CD4-positive, alpha-beta T cell (primary cell): ENCODE data around the gene ASTN2. TPM values are rescaled to one million over a fixed set of nuclear protein-coding genes. Genes with fewer than 3 reads are reported as not detected.

ENCODE experiments used
- ATAC-seq: fragments of 200-7000 bp; cut with Tn5 transposase; one replicate; pipeline ENCODE4 v1.10.0; 2022; ENCODE audit warnings: mild to moderate bottlenecking; ENCODE audit not compliant: poor library complexity
- CTCF ChIA-PET: fragments of 350-600 bp; sonication (Branson Sonifier 250); formaldehyde crosslinking; loops from one replicate; lab custom pipeline; 2021; ENCODE audit warnings: antibody characterized with exemption, inconsistent platforms; lab: Charles Lee
- POLR2A ChIA-PET: fragments of 350-600 bp; sonication (Branson Sonifier 250); formaldehyde crosslinking; loops from one replicate; lab custom pipeline; 2021; ENCODE audit warnings: antibody characterized with exemption, inconsistent platforms; lab: Charles Lee
- DNase-seq, 14 experiments: peaks; one replicate each; pipeline ENCODE4 v3.0.0-alpha.2; 2013 to 2020; ENCODE audit warnings: mixed read lengths in 2 of 14
- H3K27ac ChIP-seq, 2 donors: one replicate each; pipeline versions ENCODE4 v1.5.1 to v1.7.0; 2013; ENCODE audit warnings: low read length in 2 of 2, low read depth in 1 of 2, mild to moderate bottlenecking in 1 of 2
- H3K27me3 ChIP-seq, 2 experiments: 1 replicate in 1 of 2; 2 replicates in 1 of 2; pipeline versions ENCODE4 v1.6.1 to v1.7.0; 2013; ENCODE audit warnings: low read length in 2 of 2, control low read depth in 1 of 2, mild to moderate bottlenecking in 1 of 2, moderate library complexity in 1 of 2; ENCODE audit not compliant: insufficient read depth in 2 of 2, control insufficient read depth in 1 of 2
- H3K36me3 ChIP-seq: one replicate; pipeline ENCODE4 v1.6.1; 2013; ENCODE audit warnings: low read length, control low read depth; ENCODE audit not compliant: insufficient read depth
- H3K4me1 ChIP-seq: one replicate; pipeline ENCODE4 v1.6.1; 2013; ENCODE audit warnings: low read length, control low read depth; ENCODE audit not compliant: insufficient read depth
- H3K4me3 ChIP-seq: one replicate; pipeline ENCODE4 v1.5.1; 2013; ENCODE audit warnings: mild to moderate bottlenecking, low read length, moderate library complexity
- H3K9me3 ChIP-seq, 2 experiments: 1 replicate in 1 of 2; 2 replicates in 1 of 2; pipeline versions ENCODE4 v1.6.1 to v1.7.0; 2013; ENCODE audit warnings: low read length in 2 of 2, mild to moderate bottlenecking in 2 of 2, control low read depth in 1 of 2, moderate library complexity in 1 of 2; ENCODE audit not compliant: control insufficient read depth in 1 of 2, insufficient read depth in 1 of 2
- H3K27ac Mint-ChIP-seq: one replicate; pipeline ENCODE4 v1.8.0; 2020; ENCODE audit warnings: mixed read lengths
- H3K27me3 Mint-ChIP-seq: one replicate; pipeline ENCODE4 v1.8.0; 2021; ENCODE audit warnings: mixed read lengths
- H3K36me3 Mint-ChIP-seq: one replicate; pipeline ENCODE4 v1.8.0; 2021; ENCODE audit warnings: low read depth, mixed read lengths
- H3K4me1 Mint-ChIP-seq: one replicate; pipeline ENCODE4 v1.8.0; 2021; ENCODE audit warnings: low read depth, mixed read lengths
- H3K4me3 Mint-ChIP-seq: one replicate; pipeline ENCODE4 v1.8.0; 2020; ENCODE audit warnings: mild to moderate bottlenecking, mixed read lengths
- H3K9me3 Mint-ChIP-seq: one replicate; pipeline ENCODE4 v1.8.0; 2020; ENCODE audit warnings: mixed read lengths
- CTCF ChIP-seq: fragments of 200-600 bp; IDR thresholded peaks from one replicate; pipeline ENCODE4 v1.8.0; 2022; ENCODE audit warnings: antibody characterized with exemption, mild to moderate bottlenecking
- intact Hi-C, 2 experiments: fragments of 100-400 bp; cut with DNase I in 1 of 2; cut with micrococcal nuclease in 1 of 2; formaldehyde crosslinking; loops; one replicate each; pipeline versions ENCODE4 v1.15.1 to v1.9.0; 2023 to 2025; cut with DNase I, micrococcal nuclease
- total RNA-seq, 174 experiments: library from RNA in 2 of 174; stranded (reverse) in 2 of 174; gene quantifications; one replicate each; pipeline ENCODE4 v1.2.3 and lab custom pipeline; 2021 to 2026

ASTN2 gene
- total RNA-seq, 2 experiments from 2014 or later: 2.3 to 2.4 TPM

GRCh38 chr9:116558818-116559540 is 855.9 kb downstream of the ASTN2 start:
- Mint-ChIP-seq H3K27ac (no peak overlapping the region), H3K4me3 (no peak overlapping the region), H3K9me3 (peaks cover 4% of the 10 kb centered on the region), H3K27me3 (no peaks in the 10 kb centered on the region), H3K36me3 (no peaks in the 10 kb centered on the region), H3K4me1 (no peaks in the 10 kb centered on the region)
- H3K4me1 ChIP-seq: no peaks in the 10 kb centered on the region
- ATAC-seq (no peak), DNase-seq (no peak)
- no peak for TF ChIP-seq CTCF
- ChIA-PET CTCF (no interaction called here), POLR2A (no interaction called here)
- intact Hi-C loops: no loop called here
- no peak overlapping the region for H3K27ac ChIP-seq
- H3K27me3 ChIP-seq: no peaks in the 10 kb centered on the region
- H3K36me3 ChIP-seq: no peaks in the 10 kb centered on the region
- H3K4me3 ChIP-seq: no peak overlapping the region
- no peaks in the 10 kb centered on the region for H3K9me3 ChIP-seq

DNA sequence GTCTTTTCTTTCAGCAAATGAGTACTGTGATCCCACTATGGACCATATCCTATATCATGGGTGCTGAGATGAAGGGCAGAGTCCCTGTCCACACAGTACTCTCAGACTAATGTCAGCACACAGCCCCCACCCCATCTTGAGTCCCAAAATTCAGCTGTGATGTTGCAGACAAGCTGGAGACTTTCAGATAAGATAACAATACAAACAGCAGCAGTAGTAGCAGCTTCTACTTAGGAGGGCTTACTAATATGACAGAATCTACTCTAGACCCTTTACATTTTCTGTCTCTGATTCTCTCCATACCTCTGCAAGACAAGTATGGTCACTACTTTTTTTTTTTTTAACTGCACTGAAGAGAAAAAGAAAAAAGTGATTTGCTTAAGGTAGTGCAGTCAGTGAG is 856.8 kb downstream of the ASTN2 start:
- Mint-ChIP-seq H3K9me3 (no peaks in the 10 kb centered on the region), H3K4me3 (no peak overlapping the region), H3K36me3 (no peaks in the 10 kb centered on the region), H3K4me1 (no peaks in the 10 kb centered on the region), H3K27me3 (no peaks in the 10 kb centered on the region), H3K27ac (no peak overlapping the region)
- Histone ChIP-seq H3K27me3 (no peaks in the 10 kb centered on the region), H3K27ac (no peak overlapping the region), H3K4me3 (no peak overlapping the region), H3K9me3 (no peaks in the 10 kb centered on the region), H3K36me3 (no peaks in the 10 kb centered on the region), H3K4me1 (no peaks in the 10 kb centered on the region)
- ATAC-seq (no peak), DNase-seq (no peak)
- no peak for TF ChIP-seq CTCF
- ChIA-PET POLR2A (no interaction called here), CTCF (interaction anchor here (1.2 kb wide), 1 partner anchor 11 kb away, joined by 3 read pairs; no protein-coding TSS in a partner anchor)
- intact Hi-C loops: no loop called here

DNA sequence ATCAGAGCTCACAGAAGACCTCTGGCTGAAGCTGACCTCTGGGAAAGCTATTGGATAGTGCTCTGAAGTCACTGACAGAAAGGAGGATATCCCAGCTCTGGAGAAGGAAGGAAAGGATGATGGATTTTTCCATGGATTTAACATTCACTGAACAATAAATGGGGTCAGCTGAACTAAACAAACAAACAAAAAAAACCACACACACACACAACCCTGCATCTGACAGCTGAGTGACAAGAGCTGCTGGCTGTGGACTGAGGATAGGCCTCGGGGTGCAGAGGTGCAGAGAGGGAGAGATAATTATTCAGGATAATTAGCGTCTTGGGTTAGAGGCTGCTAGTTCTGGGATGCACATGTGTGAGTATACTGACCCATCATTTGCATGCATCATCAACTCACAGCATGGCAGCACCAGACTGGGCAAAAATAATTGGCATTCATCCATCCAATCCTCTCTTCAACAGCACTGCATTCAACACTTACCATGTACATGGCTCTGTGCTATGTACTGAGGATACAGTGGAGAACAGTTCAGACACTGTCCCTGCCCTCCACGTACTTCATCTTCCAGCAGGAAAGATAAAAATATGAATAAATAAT is 859.2 kb downstream of the ASTN2 start:
- Mint-ChIP-seq H3K36me3 (no peaks in the 10 kb centered on the region), H3K4me3 (no peak overlapping the region), H3K4me1 (no peaks in the 10 kb centered on the region), H3K27ac (no peak overlapping the region), H3K27me3 (no peaks in the 10 kb centered on the region), H3K9me3 (no peaks in the 10 kb centered on the region)
- ChIA-PET POLR2A (no interaction called here), CTCF (no interaction called here)
- Histone ChIP-seq H3K27me3 (no peaks in the 10 kb centered on the region), H3K4me1 (no peaks in the 10 kb centered on the region), H3K9me3 (no peaks in the 10 kb centered on the region), H3K4me3 (no peak overlapping the region), H3K36me3 (no peaks in the 10 kb centered on the region), H3K27ac (no peak overlapping the region)
- intact Hi-C loops: no loop called here
- TF ChIP-seq CTCF: no peak
- DNase-seq: no peak
- ATAC-seq: no peak
